ENCODE measurements around the gene COL4A2. TPM values are rescaled to one million over a fixed set of nuclear protein-coding genes. Genes with fewer than 3 reads are reported as not detected.

COL4A2 gene
- total RNA-seq, 1 donor from 2014 or later = 120 TPM

- Mint-ChIP-seq H3K36me3 (ENCODE audit: insufficient read depth) (peaks cover 4% of the 10 kb centered on the region), H3K9me3 (ENCODE audit: low read depth) (no peaks in the 10 kb centered on the region), H3K27me3 (no peaks in the 10 kb centered on the region), H3K4me1 (ENCODE audit: low read depth) (peaks cover 3% of the 10 kb centered on the region), H3K27ac (no peak overlapping the region), H3K4me3 (ENCODE audit: low read depth) (no peak overlapping the region)
- DNase-seq (ENCODE audit: low spot score, unreplicated experiment) = no peak
- TF ChIP-seq CTCF (IDR thresholded peaks at IDR 0.05; ENCODE audit: unreplicated experiment) = no peak
Measured at GRCh38 chr13:110420626-110421025, 113.5 kb downstream of the COL4A2 start.

GRCh38 chr13:110421061-110421460, 114.0 kb downstream of the COL4A2 start:
- Mint-ChIP-seq H3K36me3 (ENCODE audit: insufficient read depth) (peaks cover 6% of the 10 kb centered on the region), H3K27ac (no peak overlapping the region), H3K9me3 (ENCODE audit: low read depth) (no peaks in the 10 kb centered on the region), H3K4me3 (ENCODE audit: low read depth) (no peak overlapping the region), H3K27me3 (no peaks in the 10 kb centered on the region), H3K4me1 (ENCODE audit: low read depth) (peaks cover 3% of the 10 kb centered on the region)
- no peak for DNase-seq (ENCODE audit: low spot score, unreplicated experiment)
- TF ChIP-seq CTCF (IDR thresholded peaks at IDR 0.05; ENCODE audit: unreplicated experiment) = no peak

- Mint-ChIP-seq H3K36me3 (ENCODE audit: insufficient read depth) (peaks cover 7% of the 10 kb centered on the region), H3K9me3 (ENCODE audit: low read depth) (no peaks in the 10 kb centered on the region), H3K4me1 (ENCODE audit: low read depth) (peaks cover 3% of the 10 kb centered on the region), H3K27ac (no peak overlapping the region), H3K4me3 (ENCODE audit: low read depth) (no peak overlapping the region), H3K27me3 (no peaks in the 10 kb centered on the region)
- DNase-seq (ENCODE audit: low spot score, unreplicated experiment) = no peak
- no peak for TF ChIP-seq CTCF (IDR thresholded peaks at IDR 0.05; ENCODE audit: unreplicated experiment)
Measured at GRCh38 chr13:110421696-110422385, 114.8 kb downstream of the COL4A2 start.

- peak overlapping the region; percentile 41 for H3K27ac Mint-ChIP-seq
- H3K4me1 Mint-ChIP-seq (ENCODE audit: low read depth) = no peaks in the 10 kb centered on the region
- no peaks in the 10 kb centered on the region for H3K27me3 Mint-ChIP-seq
- H3K9me3 Mint-ChIP-seq (ENCODE audit: low read depth) = no peaks in the 10 kb centered on the region
- no peak overlapping the region for H3K4me3 Mint-ChIP-seq (ENCODE audit: low read depth)
- DNase-seq (ENCODE audit: low spot score, unreplicated experiment) = no peak
- TF ChIP-seq CTCF (IDR thresholded peaks at IDR 0.05; ENCODE audit: unreplicated experiment) = no peak
- H3K36me3 Mint-ChIP-seq (ENCODE audit: insufficient read depth) = peaks cover 7% of the 10 kb centered on the region
Measured at GRCh38 chr13:110422913-110423688, 116.0 kb downstream of the COL4A2 start.

- no peaks in the 10 kb centered on the region for H3K27me3 Mint-ChIP-seq
- H3K4me1 Mint-ChIP-seq (ENCODE audit: low read depth) = no peaks in the 10 kb centered on the region
- no peak for DNase-seq (ENCODE audit: low spot score, unreplicated experiment)
- no peak for TF ChIP-seq CTCF (IDR thresholded peaks at IDR 0.05; ENCODE audit: unreplicated experiment)
- H3K27ac Mint-ChIP-seq = no peak overlapping the region
- H3K36me3 Mint-ChIP-seq (ENCODE audit: insufficient read depth) = peaks cover 8% of the 10 kb centered on the region
- no peak overlapping the region for H3K4me3 Mint-ChIP-seq (ENCODE audit: low read depth)
- H3K9me3 Mint-ChIP-seq (ENCODE audit: low read depth) = no peaks in the 10 kb centered on the region
Measured at GRCh38 chr13:110423689-110424302, 116.7 kb downstream of the COL4A2 start.
